GM18511 (cell line): ENCODE measurements around the gene TEKT5.
"Not testable (repeated sequence)": the region's sequence is repeated elsewhere in the genome, so short reads cannot be mapped to it uniquely, and the experiment has no call there.

ENCODE experiments used
- ATAC-seq: cut with Tn5 transposase; IDR thresholded peaks from one replicate; pipeline ENCODE4 v1.9.1; 2021; ENCODE audit warnings: mild to moderate bottlenecking, moderate library complexity; ENCODE audit not compliant: unreplicated experiment

TEKT5 gene

DNA sequence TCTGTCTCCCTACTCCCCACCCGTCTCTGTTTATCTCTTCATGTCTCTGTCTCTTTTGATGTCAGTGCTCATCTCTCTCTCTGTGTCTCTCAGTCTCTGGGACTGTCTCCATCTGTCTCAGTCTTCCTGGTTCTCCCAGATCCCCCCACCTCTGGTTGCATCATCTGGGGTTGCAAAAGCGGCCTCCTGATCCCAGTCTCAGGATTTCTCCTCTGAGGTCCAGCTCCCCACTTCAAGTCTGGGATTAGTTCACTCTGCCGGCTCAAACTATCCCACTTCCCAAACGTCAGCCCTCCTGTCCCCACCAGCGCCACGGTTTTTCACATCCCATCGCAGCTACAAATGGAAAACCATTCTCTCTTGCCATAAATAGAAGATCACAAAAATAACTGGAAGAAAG lies 9.0 kb downstream of the TEKT5 start:
- ATAC-seq = no peak

DNA sequence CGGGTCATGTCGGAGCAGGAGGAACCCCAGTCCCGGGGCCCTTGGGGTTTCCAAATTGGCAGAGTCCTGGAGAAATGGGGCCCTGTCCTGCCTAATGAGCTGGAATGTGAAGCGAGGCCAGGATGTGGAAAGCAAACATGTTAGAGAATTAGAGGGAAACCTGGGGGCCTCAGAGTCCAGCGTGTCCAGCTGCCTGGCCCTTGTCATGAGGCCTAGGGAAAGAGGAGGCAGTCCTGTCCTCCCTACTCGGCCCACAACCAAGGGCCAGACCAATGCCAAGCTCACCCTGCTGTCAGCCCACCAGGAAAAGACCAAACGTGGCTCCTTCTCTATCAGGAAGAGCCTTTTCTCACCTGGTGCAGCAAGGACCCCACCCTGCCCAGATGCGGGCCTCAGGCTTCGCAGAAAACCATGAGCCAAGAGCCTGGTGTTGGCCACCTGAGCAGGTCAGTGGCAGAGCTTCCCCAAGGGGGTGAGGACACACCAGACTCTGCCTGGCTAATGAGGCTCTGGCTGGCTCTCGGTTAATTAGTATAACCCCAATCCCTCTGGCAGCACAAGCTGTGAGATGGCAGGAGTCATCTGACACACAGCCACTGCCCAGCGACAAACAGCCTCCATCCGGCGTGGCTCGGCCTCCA lies 10.1 kb downstream of the TEKT5 start:
- no peak for ATAC-seq

DNA sequence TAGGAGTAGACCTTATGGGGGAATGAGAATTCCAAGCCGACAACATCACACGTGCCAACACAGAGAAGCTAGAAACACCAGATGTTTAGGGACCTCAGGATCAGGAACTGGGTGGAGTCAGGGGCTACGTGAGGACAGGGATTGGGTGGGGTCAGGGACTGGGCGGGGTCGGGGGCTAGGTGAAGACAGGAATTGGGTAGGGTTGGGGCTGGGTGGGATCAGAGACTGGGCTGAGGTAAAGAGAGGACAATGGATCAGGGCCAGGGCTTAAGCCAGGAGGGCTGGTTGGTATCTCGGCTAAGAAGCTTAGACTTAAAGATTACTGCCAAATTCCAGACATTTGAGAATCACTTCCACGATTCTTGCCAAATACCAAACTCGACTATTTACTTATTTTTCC lies 11.6 kb downstream of the TEKT5 start:
- ATAC-seq = no peak

DNA sequence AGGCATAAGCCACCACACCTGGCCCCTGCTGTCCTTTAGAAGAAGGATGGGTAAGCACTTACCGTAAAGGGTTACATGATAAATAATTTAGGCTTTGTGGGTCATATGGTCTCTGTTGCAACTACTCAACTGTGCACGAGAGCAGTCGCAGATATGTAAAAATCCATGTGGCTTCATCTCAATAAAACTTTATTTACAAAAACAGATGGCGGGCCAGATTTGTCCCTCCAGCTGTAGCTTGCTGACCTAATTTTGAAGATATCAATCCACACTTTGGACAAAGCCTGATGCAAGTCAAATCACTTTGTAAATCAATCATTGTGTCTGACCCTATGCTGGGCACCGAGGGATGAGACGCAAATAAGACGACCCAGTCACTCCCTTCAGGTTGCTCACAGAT lies 12.1 kb downstream of the TEKT5 start:
- no peak for ATAC-seq

DNA sequence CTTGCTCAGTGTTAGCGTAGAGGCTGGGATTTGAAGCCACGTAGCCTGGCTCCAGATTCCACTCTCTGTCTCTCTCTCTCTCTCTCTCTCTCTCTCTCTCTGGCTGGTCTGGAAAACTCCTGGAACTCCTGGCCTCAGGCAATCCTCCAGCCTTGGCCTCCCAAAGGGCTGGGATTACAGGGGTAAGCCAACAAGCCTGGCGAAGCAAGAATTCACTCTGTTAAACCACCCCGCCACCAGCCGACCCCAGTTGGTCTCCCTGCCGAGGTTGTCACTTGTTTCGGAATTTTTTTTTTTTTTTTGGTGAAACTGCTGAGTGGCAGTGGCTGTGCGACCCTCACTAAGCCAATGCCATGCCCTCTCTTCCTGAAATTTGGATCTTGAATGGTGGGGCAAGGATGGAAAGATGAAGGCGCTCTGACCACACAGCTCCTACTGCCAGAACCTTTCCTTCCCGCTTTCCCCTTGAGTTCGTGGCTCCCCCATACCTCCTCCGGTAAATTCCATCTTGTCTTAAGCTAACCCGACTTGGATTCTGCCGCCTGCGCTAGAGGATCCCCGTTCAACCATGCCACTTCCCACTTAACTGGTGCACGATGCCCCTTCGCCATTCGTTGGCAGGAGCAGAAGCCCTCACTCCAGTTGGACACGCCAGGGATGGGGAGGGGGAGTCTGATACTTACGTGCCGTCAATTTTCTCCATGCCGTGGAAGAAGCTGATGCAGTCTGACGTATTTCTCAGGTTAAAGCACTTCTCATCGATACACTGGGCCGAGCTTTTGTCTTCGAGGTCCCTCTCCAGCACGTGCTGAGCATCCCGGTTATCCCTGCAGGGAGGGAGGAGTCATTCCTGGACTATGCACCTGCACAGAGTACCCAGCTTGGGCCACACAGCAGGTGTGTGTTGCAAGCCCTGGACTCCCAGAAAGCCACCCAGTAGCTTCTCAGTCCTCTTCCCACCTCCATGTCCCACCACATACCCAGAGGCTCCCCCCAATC lies 13.1 kb downstream of the TEKT5 start:
- ATAC-seq = no peak

DNA sequence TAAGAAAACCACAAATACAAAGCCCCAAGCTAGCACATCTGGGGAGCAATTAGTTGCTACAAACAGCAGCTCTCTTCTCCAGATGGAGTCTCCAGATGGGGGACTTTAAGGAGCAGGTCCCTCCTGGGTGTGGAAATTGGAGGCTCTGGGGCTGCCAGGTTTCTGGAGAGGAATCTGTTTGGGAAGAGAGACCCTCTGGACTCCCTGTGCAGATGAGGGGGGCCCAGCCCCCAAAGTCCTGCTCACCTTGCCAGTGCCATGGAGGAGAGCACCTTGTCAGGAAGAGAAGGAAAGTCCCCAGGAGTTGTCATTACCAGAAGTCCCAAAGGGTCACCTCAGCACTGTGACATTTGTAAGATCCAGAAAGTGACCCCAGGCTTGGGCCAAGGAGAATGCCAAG lies 14.8 kb downstream of the TEKT5 start:
- no peak for ATAC-seq

DNA sequence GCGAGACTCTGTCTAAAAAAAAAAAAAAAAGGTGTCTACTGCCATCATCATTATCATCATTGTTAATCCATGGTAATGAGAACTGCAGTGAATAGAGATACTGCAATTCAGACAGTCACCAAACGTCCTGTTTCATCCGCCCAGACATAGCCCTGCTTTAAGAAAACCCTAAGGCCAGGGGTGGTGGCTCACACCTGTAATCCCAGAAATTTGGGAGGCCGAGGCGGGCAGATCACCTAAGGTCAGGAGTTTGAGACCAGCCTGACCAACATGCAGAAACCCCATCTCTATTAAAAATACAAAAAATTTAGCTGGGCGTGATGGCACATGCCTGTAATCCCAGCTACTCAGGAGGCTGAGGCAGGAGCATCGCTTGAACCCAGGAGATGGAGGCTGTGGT lies 15.3 kb downstream of the TEKT5 start:
- ATAC-seq = not testable (repeated sequence)

DNA sequence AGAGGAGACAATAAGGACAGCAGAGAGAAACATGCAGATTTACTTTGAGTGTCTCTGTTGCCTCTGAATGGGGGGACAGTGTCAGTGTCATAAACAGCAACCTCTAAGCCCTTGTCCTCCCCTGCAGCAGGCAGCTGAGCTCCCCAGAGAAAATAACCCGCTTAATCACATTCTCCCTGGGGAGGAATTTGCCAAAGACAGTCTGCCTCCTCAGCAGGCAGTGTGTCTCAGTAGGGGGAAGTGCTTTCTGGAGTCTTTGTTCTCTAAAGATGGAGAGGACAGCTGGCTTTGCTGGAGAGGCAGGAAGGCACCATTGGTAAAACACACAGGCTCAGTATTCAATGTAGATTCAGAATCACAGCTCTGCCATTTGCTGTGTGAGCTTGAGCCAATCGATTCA lies 16.1 kb downstream of the TEKT5 start:
- no peak for ATAC-seq

DNA sequence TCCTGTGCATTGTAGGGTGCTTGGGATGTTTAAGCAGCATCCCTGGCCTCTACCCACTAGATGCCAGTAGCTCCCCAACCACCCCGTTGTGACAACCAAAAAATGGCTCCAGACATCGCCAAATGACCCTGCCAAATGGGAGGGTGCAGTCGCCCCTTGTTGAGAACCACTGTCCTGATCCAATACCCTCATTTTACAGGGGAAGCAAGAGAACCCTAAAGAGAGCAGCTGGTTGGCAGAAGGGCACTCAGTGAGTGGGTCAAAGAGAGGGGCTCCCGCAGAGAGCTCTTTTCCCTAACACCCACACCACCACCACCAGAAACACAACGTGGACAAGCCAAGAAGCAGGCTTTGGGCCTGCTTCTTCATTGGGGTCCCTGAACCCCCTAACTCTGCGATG lies 18.4 kb downstream of the TEKT5 start:
- no peak for ATAC-seq

DNA sequence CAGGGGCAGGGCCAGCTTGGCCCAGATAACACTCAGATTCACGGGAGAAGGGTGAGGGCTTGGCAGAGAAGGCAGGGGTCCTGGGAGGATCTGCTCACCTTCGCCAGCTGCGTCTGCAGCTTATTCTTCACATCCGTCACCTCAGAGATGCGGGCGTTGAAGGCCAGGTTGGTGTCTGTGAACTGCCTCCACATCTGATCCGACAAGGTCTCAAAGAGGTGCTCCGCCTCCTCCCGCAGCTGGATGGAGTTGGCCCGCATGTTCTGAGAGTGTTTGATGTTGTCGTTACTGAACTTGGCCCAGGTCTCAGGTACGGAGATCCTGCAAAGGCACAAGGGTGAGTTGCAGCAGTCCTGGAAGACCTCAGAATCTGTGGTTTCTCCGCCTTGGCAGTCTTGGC lies 18.9 kb downstream of the TEKT5 start:
- no peak for ATAC-seq

DNA sequence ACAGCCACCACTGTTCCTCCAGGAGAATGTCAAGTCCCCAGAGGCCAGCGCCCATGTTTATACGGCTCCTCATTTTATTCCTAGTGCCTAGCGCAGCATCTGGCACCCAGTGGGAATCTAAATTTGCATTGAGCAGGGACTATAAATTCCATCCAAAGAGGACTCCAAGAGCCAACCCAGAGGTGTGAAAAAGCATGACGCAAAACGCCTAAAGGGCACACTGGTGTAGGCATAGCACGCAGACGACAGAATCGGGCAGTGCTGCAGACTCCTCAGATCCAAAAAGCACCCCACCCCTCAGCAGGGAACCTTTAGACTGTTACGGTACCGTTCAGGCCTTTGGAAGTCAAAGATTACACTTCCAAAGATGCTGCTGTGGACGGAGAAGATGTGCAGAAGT lies 19.5 kb downstream of the TEKT5 start:
- ATAC-seq = no peak

DNA sequence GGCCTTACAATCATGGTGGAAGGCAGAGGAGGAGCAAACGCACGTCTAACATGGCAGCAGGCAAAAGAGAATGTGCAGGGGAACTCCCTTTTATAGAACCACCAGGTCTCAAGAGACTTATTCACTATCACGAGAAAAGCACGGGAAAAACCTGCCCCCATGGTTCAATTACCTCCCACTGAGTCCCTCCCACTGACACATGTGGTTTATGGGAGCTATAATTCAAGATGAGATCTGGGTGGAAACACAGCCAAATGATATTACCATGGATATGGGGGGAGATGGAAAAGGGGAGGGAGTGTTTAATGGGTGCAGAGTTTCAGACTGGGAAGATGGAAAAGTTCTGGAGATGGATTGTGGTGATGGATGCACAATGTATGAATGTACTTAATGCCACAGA lies 23.0 kb downstream of the TEKT5 start:
- no peak for ATAC-seq

DNA sequence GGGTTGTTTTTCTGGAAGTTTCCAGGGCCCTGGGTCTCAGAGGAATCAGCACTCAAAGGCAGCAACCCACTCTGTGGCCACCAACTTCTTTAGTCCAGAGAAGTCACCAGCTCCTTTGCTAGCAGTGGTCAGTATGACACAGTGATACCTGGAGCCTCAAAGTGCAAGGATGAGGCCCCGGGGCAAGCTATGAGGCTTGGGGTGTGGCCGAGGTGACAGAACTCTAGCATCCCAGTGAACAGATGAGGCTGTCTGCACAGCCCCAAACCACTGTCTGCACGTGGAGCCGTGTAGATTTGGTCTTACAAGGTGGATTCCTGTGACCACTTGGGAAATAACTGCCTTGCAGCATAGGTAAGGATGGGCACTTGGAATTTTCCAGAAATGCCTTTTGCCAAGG lies 24.9 kb downstream of the TEKT5 start:
- ATAC-seq = no peak

DNA sequence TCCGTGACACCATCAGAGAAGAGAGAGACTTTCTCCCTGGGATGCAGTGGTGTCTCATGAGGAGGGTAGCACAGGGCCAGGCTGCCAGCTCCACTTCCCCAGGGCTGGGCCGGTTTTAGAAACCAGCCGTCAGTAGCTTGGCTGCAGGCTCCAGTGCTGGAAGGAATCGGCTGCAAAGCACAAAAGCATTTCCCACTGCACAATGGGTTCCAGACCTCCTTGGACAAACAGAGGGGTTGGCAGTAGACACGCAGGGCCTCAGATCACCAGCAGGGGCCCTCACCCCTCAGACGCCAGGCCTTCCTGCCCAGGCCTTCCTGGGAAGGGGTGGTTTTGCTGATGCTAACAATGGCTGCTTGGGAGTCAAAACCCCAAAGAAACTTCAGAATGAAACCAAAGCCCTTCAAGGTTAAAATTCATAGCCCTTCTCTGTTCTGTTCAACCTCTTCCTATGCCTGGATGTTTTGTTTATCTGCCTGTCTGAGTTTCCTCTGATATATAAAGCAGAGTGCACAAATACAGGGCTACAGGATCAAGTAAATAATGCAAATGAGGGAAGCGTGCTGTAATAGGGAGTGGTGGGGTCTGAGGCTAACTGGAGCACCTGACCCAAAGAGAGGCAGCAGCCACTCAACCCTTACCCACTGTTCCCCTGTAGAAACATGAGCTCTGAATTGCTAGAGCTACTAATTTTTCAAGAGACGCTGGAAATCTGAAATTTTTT lies 26.2 kb downstream of the TEKT5 start:
- no peak for ATAC-seq

DNA sequence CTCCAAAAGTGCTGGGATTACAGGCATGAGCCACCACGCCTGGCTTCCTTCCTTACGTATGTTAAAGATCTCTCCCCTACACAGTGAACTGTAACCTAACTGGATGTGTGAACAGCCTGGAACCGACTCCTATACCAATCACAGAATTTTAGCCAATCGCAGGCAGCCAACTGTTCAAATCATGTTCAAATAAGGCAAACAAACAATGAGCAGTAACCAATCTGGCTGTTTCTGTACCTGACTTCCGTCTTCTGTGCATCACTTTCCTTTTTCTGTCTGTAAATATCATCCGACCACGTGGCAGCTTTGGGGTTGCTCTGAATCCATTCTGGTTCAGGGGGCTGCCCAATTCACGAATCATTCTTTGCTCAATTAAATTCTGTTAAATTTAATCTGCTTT lies 27.5 kb downstream of the TEKT5 start:
- ATAC-seq = no peak

DNA sequence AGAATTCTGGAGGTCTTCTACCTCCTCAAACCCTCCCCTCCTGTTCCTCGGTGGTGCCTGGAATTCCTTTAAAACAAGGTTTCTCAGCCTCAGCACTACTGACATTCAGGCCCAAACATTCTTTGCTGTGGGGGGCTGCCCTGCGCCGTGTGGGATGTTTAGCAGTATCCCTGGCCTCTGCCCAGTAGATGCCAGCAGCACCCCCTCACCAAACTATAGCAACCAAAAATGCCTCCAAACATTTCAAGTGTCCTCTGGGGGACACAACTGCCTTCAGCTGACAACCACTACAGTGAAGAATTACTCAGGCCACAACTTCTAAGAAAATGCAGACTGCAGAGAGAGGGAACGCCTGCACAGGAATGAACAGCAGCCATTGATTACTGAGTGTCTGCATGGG lies 28.4 kb downstream of the TEKT5 start:
- ATAC-seq = no peak

DNA sequence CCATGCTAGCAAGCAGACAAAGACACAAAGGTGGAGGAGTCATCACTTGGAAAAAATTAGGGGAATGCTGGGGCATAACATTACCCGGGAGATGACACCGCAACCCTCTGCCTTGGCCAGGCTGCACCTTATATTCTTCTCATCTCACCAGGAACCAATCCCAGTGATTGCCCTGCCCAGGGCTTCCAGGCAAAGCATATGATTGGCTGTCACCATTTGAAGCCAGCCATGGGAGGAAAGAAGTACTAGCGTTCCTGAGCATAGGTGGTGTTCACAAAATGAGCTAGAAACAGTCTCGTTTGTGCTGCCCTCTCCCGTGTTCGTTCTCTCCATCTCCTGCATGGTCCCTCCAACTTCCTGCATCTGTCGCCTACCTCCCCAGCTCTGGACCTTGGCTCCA lies 29.6 kb downstream of the TEKT5 start:
- no peak for ATAC-seq

DNA sequence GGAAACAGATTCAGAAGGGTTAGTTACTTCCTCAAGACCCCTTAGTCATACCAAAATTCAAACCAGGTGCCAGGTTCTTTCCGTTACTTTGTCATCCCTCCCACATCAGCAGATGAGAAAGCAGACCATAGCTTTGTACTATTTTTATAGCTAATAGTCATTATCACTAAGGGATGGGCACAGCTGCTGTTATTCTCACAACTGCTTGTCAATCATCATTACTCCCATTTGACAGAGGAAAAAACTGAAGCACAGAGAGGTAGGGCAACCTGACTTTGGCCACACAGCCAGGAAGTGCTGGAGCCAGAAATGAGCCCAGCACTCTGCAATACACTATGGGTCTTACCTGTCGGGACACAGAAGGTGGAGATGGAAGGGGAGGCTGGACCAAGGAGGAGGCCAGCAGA lies 30.0 kb downstream of the TEKT5 start:
- no peak for ATAC-seq

DNA sequence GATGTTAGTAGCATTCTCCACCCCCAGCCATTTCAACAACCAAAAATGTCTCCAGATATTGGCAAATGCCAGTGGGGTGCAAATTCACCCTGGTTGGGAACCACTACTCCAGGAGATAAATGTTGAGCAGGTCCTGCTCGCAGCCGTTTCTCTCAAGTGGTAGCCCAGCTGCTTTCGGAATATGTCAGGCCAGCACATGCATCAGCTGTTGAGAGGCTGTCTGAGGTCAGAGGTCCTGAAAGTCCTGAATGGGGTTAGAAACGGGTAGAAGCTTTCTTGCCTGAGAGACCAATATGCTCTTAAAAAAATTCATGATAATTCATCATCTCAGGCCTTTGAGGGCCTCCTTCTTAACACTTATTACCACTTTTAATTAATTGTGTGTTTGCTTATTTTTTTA lies 31.0 kb downstream of the TEKT5 start:
- no peak for ATAC-seq

DNA sequence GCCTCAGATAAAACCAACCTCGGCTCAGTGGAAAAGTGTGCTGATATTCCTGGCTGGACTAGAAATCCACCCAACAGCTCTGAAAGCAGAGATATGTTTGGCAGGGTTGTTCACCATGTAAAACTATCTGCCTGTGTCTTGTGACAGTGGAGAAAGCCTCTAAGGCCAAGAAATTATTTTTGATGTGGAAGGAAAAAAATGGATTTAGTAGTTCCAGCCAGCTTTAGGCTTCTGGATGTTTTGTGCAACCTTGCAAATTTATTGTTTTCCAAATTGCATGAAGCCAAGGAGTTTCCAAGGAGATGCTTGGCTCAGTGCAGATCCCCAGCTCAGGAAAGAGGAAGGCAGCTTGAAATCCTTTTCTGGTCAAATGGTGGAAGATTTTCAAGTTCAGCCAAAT lies 31.6 kb downstream of the TEKT5 start:
- ATAC-seq = no peak

DNA sequence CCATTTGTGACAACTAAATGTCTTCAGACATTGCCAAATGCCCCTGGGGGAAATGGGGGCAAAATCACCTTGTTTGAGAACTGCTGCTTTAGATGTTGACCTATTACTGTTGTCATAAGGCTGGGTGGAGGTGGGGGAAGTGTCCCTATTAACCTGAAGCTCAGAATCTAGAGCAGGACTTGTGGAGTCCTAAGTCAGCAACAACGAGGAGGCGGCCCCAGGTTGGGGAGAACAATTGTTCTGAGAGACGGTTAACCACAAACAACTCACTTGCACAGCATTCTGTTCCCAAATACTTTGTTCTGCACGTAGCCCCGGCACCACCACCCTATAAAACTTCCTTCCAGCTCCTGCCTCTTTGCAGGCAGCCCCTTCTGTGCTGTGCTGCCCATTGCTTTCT lies 32.5 kb downstream of the TEKT5 start:
- no peak for ATAC-seq

DNA sequence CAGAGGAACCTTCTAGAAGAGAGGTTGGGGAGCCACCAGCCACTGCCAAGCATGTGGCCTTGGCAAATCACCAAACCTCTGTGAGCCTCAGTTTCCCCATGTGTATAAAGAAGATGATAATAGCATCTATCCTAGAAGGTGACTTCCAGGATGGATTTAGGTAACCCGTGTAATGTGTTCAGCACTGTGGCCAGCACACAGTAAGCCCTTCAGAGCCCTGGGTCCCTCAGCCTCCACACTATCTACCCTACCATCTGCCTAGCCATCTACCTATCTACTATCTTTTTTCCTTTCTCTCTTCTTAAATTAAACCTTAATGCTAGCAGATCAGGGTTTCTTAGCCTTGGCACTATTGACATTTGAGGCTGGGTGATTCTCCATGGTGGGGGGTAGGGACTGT lies 33.0 kb downstream of the TEKT5 start:
- no peak for ATAC-seq
